Astrocyte of the spinal cord (primary cell): Measurements from ENCODE around the gene IL2.

Source experiments
- DNase-seq: peaks from one replicate; pipeline ENCODE4 v3.0.0; 2011; ENCODE audit warnings: low read depth, low spot score
- H3K4me3 ChIP-seq: 2 replicates; pipeline ENCODE4 v1.5.1; 2011; ENCODE audit warnings: low read depth, mild to moderate bottlenecking, low read length, moderate library complexity
- CTCF ChIP-seq: IDR thresholded peaks from 2 replicates; pipeline ENCODE4 v1.5.1; 2012; ENCODE audit warnings: low read depth, mild to moderate bottlenecking, low read length, inconsistent platforms
- in situ Hi-C: cut with HindIII; loops from 2 replicates; pipeline ENCODE4 v1.10.0; 2017; ENCODE audit warnings: low sequenced_read_pairs

IL2 gene

DNA sequence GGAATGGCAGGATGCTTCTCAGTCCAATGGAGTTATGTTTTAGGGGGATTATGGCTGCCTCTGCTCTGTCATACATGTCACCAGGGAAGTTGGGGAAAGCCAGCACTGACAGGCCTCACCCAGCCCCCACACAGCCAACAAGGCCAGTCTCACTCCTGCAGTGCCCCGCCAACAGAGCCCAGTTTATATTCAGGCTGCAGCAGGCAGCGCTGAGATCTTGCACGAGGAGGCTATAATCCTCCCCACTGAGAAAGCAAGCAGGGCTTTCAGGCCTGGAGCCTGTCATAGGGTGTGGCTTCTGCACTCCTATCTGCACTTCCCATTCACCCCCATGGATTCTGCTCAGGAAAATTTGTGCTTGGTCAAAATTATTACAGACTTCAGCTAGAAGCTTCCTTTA, 52.7 kb downstream of the IL2 start:
- no peak for TF ChIP-seq CTCF
- no peak overlapping the region for H3K4me3 ChIP-seq
- in situ Hi-C loops = no loop called here
- DNase-seq = no peak
